HepG2 (cell line): Measurements from ENCODE around the gene NARF. TPM values are rescaled to one million over a fixed set of nuclear protein-coding genes. Genes with fewer than 3 reads are reported as not detected.

ENCODE experiments used
- AGO1 ChIP-seq: fragments of 200-400 bp; formaldehyde crosslinking; IDR thresholded peaks from 2 replicates; pipeline ENCODE4 v1.6.1; 2017; ENCODE audit warnings: mild to moderate bottlenecking, low read depth, low read length, moderate library complexity; ENCODE audit not compliant: poor library complexity, severe bottlenecking
- BRD4 ChIP-seq: sonication (generic); formaldehyde crosslinking; IDR thresholded peaks from 2 replicates; pipeline ENCODE4 v1.4.0; 2020; ENCODE audit warnings: missing genetic modification reagents
- GMEB1 ChIP-seq: sonication (generic); formaldehyde crosslinking; IDR thresholded peaks from 2 replicates; pipeline ENCODE4 v1.5.1; 2020; ENCODE audit warnings: missing genetic modification reagents, mild to moderate bottlenecking, borderline replicate concordance
- HOMEZ ChIP-seq: IDR thresholded peaks from 2 replicates; pipeline ENCODE4 v1.6.1; 2016; ENCODE audit warnings: low read depth
- KDM2A ChIP-seq: sonication (generic); formaldehyde crosslinking; IDR thresholded peaks from 2 replicates; pipeline ENCODE4 v1.4.0; 2020; ENCODE audit warnings: low read depth, missing genetic modification reagents, borderline replicate concordance
- KLF16 ChIP-seq, 2 experiments: sonication (generic) in 1 of 2; formaldehyde crosslinking in 1 of 2; IDR thresholded peaks; 2 replicates each; pipeline versions ENCODE4 v1.6.1 to v1.8.0; 2016 to 2023; ENCODE audit warnings: missing genetic modification reagents in 2 of 2, missing compliant biosample characterization in 1 of 2
- MAFK ChIP-seq, 2 experiments: IDR thresholded peaks in 1 of 2; conservative IDR thresholded peaks in 1 of 2; 2 replicates each; pipeline ENCODE4 v1.6.1; 2011; ENCODE audit warnings: improper control_type of control experiment in 2 of 2, low read length in 2 of 2
- MTERF4 ChIP-seq: sonication (generic); formaldehyde crosslinking; IDR thresholded peaks from 2 replicates; pipeline ENCODE4 v1.8.0; 2023; ENCODE audit warnings: mild to moderate bottlenecking, missing genetic modification reagents
- MXD1 ChIP-seq: sonication (generic); formaldehyde crosslinking; IDR thresholded peaks from 2 replicates; pipeline ENCODE4 v1.4.0; 2020; ENCODE audit warnings: mild to moderate bottlenecking, missing genetic modification reagents
- MYPOP ChIP-seq: sonication (generic); formaldehyde crosslinking; IDR thresholded peaks from 2 replicates; pipeline ENCODE4 v1.8.1; 2023; ENCODE audit warnings: mild to moderate bottlenecking, moderate library complexity, missing genetic modification reagents
- PCBP1 ChIP-seq: fragments of 200-400 bp; formaldehyde crosslinking; IDR thresholded peaks from 2 replicates; pipeline ENCODE4 v1.6.1; 2017; ENCODE audit warnings: mild to moderate bottlenecking, low read depth, low read length, borderline replicate concordance
- PITX1 ChIP-seq: sonication (generic); formaldehyde crosslinking; IDR thresholded peaks from 2 replicates; pipeline ENCODE4 v1.5.1; 2020; ENCODE audit warnings: mild to moderate bottlenecking, missing genetic modification reagents
- REL ChIP-seq: sonication (generic); formaldehyde crosslinking; conservative IDR thresholded peaks from 2 replicates; pipeline ENCODE4 v1.8.0; 2022; ENCODE audit warnings: mild to moderate bottlenecking, missing genetic modification reagents, moderate library complexity
- RFXANK ChIP-seq: IDR thresholded peaks from 2 replicates; pipeline ENCODE4 v1.6.1; 2016
- SOX6 ChIP-seq, 2 experiments: fragments of 450-650 bp in 1 of 2; sonication (generic) in 1 of 2; formaldehyde crosslinking in 1 of 2; IDR thresholded peaks; 2 replicates each; pipeline versions ENCODE4 v1.4.0 to v1.6.1; 2017 to 2020; ENCODE audit warnings: antibody characterized with exemption in 1 of 2, mild to moderate bottlenecking in 1 of 2, missing genetic modification reagents in 1 of 2
- THAP8 ChIP-seq: sonication (generic); formaldehyde crosslinking; IDR thresholded peaks from 2 replicates; pipeline ENCODE4 v1.5.1; 2020; ENCODE audit warnings: missing genetic modification reagents, mild to moderate bottlenecking, borderline replicate concordance
- ZFX ChIP-seq: sonication (generic); formaldehyde crosslinking; IDR thresholded peaks from 2 replicates; pipeline ENCODE4 v1.4.0; 2020; ENCODE audit warnings: mild to moderate bottlenecking, low read depth, missing genetic modification reagents, moderate library complexity
- ZNF740 ChIP-seq: sonication (generic); formaldehyde crosslinking; IDR thresholded peaks from 2 replicates; pipeline ENCODE4 v1.4.0; 2020; ENCODE audit warnings: missing genetic modification reagents
- ZNF841 ChIP-seq: sonication (generic); formaldehyde crosslinking; IDR thresholded peaks from 2 replicates; pipeline ENCODE4 v1.8.1; 2023; ENCODE audit warnings: missing genetic modification reagents, borderline replicate concordance
- polyA plus RNA-seq, 8 experiments: library from polyadenylated mRNA; depleted of rRNA in 3 of 8; stranded (reverse) in 7 of 8; unstranded in 1 of 8; fragments of >200 nt; fragmentation: Illumina TruSeq in 4 of 8; extraction: Trizol in 4 of 8; gene quantifications; 2 replicates each; pipeline versions ENCODE4 v1.2.1 to v1.2.3, GENCODE V29; 2011 to 2016; ENCODE audit warnings: low read depth in 4 of 8, missing spikeins in 1 of 8, mixed read lengths in 1 of 8; ENCODE audit not compliant: insufficient read depth in 1 of 8
- total RNA-seq, 5 experiments: library from RNA; depleted of rRNA; stranded (reverse); fragments of >200 nt; fragmentation: Illumina TruSeq; extraction: Trizol; gene quantifications; 2 replicates each; pipeline ENCODE4 v1.2.3, GENCODE V29; 2016; ENCODE audit warnings: low read depth in 1 of 5

Gene NARF
- total and polyA plus RNA-seq, 2 of the 13 experiments (the other 11 are each of a cell fraction or from before 2014, with no cell fraction given), result 61.1 to 144 TPM

GRCh38 chr17:82418001-82418986 lies 40.2 kb upstream of the NARF start, which contains the start of the genes HEXD and OGFOD3 (continued):
- peak; percentile 55 for TF ChIP-seq MYPOP
- peak; percentile 74 for TF ChIP-seq KDM2A (CRISPR knock-in tag)
- TF ChIP-seq BRD4 (CRISPR knock-in tag), result peak; percentile 28; the same call in 1 of the 2 replicates
- TF ChIP-seq KLF16 (CRISPR knock-in tag; IDR thresholded peaks at IDR 0.05), result peak in 1 of 2 experiments; percentile 55; a peak in 1 of 4 replicates
- TF ChIP-seq MXD1 (CRISPR knock-in tag), result peak; percentile 79
- 0 out of 2 replicates have a peak, but pooled peaks have one; percentile 3 for TF ChIP-seq ZNF841 (CRISPR knock-in tag)
- TF ChIP-seq GMEB1, result peak; percentile 76
- peak; percentile 55; the same call in 1 of the 2 replicates for TF ChIP-seq ZNF740
- TF ChIP-seq ZFX, result peak; percentile 99
- peak; percentile 91; the same call in 1 of the 2 replicates for TF ChIP-seq MTERF4 (CRISPR knock-in tag)
- no peak for TF ChIP-seq RFXANK (CRISPR knock-in tag)
- TF ChIP-seq AGO1, result peak; percentile 54
- TF ChIP-seq SOX6 (IDR thresholded peaks at IDR 0.05), result no peak
- TF ChIP-seq SOX6 (CRISPR knock-in tag; IDR thresholded peaks at IDR 0.05), result peak; percentile 27; the same call in 1 of the 2 replicates
- TF ChIP-seq REL (CRISPR knock-in tag), result 0 out of 2 replicates have a peak, but pooled peaks have one; percentile 50
- TF ChIP-seq PITX1 (CRISPR knock-in tag), result 0 out of 2 replicates have a peak, but pooled peaks have one; percentile 58
- no peak for TF ChIP-seq PCBP1
- no peak for TF ChIP-seq HOMEZ (CRISPR knock-in tag)
- no peak; a peak in 1 of 4 replicates for TF ChIP-seq MAFK (conservative IDR thresholded peaks at IDR 0.05 in 1 of 2, IDR thresholded peaks at IDR 0.05 in 1 of 2; ENCODE audit: low read length in 2 of 2)
- no peak for TF ChIP-seq THAP8 (CRISPR knock-in tag)
